ENCODE measurements around the gene ACOX3.
"Not testable (repeated sequence)": the region's sequence is repeated elsewhere in the genome, so short reads cannot be mapped to it uniquely, and the experiment has no call there.

The ACOX3 gene

DNA sequence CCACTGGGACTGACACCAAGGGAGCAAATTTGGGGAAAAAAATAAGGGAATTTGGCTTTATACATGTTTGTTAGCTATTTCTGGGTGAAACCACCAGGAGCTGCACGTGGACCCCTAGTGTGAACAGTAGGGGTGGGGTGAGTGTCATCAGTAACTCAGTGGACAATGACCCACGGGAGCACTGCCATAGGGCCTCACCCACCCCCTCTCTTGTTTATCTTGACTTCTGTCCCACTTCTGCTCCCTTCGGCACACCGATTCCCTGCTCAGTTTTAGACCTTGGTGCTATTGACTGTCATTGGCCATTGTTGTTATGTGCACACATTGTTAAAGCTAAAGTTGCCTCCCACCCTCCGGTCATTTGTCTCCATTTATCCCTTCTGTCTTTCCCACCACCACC lies 9.0 kb downstream of the ACOX3 start:
- DNase-seq: no peak

DNA sequence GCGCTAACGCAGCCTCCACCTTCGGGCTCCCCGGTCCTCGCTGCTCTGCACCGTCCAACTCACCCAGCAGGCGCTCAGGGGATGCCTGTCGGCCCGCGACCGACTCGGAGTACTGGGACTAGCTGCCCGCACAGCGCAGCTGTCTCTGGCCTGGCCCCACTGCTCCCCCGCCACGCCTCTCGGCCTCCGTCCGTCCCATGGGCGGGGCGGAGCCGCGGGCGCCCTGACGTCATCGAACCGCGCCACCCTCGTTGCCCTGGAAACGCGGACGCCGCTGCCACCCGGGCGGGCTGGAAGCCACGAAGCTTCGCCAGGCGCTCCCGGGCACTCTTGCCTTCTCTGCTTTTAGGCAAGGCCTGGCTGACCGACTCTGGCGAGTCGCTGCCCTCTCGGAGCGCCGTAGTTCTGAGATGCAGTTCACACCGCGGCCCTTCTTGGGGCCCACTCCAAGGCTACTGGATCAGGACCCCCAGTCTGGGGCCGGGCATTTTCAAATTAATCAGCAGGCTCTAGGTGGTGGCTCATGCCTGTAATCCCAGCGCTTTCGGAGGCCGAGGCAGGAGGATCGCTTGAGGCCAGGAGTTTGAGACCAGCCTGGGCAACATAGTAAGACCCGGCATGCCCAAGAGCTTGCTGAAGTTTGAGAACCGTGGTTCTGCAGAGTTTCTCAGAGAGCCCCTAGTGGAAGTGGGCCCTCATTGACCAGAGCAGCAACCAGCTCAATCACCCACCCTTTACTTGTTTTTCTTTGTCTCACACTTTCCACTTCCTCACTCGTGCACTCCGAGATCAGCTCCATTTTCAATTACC lies 12.0 kb downstream of the ACOX3 start:
- peak; percentile 93 for DNase-seq

DNA sequence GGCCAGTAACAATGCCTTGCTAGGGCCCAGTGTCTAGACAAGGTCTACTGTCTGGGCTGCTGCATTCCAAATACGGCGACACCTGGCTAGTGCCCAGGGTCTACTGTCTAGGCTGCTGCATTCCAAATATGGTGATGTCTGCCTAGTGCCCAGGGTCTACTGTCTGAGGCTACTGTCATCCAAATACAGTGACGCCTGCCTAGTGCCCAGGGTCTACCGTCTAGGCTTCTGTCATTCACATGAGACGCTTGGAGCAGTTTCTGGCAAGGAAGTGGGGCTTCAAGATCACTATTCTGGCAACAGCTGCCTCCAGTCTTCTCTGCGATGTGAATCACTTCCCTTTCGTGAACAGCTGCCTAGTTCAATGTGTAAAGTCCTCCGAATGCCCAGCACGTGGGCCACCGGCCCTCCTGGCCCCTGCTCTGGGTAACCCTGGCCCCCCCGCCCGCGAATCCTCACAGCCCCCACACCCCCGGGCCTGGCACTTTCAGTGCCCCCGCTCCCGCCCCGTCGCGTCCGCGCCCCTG lies 12.7 kb downstream of the ACOX3 start:
- DNase-seq: no peak

DNA sequence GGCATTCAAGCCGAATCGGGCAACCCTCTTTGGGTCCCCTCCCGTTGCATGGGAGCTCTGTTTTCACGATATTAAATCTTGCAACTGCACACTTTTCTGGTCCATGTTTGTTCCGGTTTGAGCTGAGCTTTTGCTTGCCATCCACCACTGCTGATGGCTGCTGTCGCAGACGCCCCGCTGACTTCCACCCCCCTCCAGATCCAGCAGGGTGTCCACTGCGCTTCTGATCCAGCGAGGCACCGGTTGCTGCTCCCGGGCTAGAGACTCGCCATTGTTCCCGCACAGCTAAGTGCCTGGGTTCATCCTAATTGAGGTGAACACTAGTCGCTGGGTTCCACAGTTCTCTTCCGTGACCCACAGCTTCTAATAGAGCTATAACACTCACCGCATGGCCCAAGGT lies 13.3 kb downstream of the ACOX3 start:
- DNase-seq: no peak

DNA sequence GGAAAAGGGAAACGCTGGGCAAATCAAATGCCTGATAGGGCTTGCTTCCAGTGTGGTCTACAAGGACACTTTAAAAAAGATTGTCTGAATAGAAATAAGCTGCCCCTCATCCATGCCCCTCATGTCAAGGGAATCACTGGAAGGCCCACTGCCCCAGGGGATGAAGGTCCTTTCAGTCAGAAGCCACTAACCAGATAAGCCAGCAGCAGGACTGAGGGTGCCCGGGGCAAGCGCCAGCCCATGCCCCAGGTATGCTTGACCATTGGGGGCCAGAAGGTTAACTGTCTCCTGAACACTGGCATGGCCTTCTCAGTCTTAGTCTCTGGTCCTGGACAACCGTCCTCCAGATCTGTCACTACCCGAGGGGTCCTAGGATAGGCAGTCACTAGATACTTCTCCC lies 17.7 kb downstream of the ACOX3 start:
- no peak for DNase-seq

DNA sequence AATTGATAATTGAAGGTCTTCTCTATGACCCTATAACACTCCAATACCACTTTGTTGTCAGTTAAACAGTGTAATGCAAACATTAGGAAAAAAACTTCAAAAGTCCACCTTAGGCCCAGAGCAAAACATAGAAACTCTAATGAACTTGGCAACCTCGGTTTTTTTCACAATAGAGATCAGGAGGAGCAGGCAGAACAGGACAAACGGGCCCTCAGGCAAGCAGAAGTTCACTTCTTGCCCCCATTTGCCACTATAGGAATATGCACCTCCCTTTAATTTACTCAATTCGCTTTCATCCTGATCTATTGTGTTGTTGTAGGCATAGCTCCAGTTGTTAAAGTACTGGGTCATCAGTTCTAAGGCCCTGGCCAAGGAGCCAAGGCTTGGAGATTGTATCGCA lies 18.2 kb downstream of the ACOX3 start:
- DNase-seq: no peak

DNA sequence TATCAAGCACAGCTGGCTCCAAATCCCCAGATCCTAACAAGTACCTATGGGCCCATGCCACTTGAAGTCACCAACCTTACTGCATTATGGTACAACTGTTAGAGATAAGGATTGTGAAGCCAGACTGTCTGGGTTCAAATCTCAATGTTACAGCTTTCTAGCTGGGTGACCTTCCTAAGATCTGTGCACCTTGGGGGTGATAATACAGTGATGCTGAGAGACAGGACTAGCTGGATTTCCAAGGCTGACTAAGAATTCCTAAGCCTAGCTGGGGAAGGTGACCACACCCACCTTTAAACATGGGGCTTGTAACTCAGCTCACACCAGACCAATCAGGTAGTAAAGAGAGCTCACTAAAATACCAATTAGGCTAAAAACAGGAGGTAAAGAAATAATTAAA lies 20.4 kb downstream of the ACOX3 start:
- not testable (repeated sequence) for DNase-seq

DNA sequence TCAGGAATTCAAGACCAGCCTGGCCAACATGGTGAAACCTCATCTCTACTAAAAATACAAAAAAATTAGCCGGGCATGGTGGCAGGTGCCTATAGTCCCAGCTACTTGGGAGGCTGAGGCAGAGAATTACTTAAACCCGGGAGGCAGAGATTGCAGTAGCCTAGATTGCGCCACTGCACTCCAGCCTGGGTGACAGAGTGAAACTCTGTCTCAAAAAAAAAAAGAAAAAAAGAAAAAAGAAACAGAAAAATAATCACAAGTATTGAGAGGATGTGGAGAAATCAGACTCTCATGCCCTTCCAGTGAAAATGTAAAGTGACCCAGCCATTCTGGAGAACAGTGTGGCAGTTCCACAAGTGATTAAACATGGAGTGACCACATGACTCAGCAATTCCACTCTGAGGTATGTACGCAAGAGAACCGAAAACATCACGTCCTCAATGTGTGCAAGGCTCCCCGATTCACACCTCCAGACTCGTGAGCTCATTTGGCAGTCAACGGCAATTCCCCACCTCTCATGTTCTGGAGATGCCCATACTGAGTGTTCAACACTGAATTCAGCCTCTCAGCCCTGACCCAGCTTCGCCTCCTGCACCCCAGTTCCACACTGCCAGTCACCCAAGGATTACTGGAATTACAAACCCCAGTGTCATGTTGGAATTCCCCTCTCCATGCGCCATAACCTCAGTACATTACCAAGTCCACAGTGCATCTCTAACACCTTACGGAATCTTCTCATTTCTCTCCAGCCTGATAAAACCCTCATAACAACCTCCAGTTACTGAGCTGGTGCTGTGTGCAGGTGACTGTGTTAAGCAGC lies 21.1 kb downstream of the ACOX3 start:
- DNase-seq: no peak

DNA sequence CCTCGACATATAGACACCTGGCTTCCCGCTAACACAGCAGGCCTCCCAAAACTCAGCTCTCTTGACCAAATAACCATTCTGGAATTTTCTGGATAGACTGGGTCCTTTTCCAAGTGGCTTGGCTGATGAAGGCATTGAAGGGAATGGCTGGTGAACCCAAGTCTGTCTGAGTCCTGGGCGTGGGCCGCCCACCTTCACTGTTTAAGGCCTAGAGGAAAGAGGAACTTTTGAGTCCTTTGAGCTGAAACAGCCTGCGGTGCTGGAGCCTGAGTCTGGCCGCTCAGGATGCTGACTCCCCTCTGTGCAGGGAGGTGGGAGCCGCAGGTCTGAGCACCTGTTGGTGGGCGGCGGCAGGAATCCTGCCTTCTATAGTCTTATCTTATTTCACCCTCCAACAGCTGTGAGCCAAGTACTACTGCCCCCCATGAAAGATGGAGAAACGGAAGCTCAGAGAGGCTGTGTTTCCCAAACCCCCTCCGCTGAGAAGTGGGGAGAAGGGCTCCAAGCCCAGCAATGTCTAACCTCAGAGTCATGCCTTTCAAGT lies 23.4 kb downstream of the ACOX3 start:
- no peak for DNase-seq

DNA sequence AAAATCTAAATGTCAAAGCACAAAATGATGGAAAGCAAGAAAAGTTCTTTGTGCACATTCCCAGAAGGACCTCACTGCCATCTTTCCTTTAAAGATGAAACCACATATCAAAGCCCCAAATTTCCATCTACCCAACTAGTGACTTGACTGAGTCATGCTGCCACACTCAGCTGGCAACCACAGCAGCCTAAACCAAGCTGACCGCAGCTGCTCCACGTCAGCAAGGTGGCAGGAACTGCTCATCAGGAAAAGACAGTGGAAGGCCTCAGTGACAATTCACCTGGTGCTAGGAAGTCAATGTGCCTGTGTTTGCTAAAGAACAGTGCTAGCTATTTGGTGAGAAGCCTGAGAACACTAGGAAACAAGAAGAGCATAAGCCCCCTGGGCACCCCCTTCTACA lies 26.1 kb downstream of the ACOX3 start:
- DNase-seq: peak; percentile 45

DNA sequence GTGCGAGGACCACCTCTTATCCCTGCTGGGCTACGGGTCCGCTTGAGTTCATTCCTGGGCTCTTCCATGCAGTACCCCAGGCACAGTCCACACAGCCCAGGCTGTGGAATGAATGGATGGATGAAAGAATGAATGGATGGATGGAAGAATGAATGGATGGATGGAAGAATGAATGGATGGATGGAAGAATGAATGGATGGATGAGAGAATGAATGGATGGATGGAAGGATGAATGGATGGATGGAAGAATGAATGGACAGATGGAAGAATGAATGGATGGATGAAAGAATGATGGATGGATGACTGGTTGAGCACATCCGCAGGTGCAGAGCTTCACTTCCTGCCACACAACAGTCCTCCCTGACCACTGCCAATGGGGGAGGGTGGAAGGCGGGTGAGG lies 28.2 kb downstream of the ACOX3 start:
- DNase-seq: no peak

DNA sequence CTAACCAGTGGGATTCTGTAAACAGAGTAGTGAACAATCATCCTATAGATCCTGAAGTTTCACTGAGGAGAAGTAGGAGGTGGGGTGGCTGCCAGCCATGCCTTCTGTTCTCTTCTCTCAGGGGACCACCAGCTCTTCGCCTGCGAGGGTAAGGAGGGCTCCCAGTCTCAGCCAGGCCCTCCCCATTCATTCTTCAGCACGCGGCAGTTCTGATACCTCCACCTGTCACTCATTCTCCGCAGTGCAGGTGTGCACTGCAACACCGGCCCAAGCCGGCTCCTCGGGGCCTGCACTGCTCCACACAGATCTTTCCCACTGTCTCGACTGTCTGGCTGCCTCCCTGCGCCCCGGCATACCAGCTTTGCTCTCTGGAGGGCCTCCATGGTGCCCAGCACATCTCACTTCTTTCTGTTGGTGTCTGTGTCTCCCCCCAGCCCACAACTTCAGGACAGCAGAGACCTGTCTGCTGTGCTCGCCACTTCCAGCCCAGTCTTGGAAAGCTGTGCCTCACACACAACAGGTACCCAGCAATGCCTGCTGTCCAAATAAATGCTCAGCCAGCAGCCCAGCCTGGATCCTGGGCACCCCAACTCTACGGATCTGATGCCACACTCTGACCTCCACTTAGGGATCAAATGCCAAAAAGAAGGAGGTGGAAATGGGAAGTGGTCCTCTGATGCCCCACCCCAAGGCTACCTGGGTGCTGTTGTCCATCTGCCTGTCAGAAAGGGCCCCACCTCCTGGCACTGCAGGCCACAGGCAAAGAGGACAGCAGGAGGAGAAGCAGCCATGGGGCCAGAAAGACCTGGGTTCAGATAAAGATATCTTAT lies 29.0 kb downstream of the ACOX3 start:
- DNase-seq: no peak

DNA sequence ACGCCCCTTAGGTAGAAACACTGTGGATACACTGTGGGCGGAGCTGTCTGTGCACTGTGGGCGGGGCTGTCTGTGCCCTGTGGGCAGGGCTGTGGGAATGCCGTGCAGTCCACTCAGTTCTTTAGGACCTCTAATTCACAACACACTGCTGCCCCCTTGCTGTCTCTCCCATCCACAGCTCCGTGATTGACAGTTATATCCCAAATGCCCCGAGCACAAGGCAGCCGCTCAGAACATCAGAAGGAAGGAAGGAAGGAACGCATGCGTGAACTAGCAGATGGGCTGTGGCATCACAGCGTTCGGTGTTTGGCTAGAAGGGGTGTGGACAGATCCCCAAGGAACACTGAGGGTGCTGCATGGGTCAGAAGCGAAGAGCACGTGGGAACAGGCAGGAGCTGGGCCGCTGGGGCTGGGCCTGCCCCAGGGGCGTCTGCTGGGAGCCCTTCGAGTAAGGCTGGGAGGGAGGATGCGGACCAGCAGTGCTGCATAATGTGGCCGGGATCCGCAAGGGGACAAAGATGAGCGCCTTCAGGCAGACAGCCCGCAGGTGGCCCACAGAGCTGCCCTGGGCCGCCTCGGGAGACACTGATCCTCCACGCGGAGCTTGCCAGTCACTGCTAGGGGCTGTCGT lies 29.8 kb downstream of the ACOX3 start:
- no peak for DNase-seq

DNA sequence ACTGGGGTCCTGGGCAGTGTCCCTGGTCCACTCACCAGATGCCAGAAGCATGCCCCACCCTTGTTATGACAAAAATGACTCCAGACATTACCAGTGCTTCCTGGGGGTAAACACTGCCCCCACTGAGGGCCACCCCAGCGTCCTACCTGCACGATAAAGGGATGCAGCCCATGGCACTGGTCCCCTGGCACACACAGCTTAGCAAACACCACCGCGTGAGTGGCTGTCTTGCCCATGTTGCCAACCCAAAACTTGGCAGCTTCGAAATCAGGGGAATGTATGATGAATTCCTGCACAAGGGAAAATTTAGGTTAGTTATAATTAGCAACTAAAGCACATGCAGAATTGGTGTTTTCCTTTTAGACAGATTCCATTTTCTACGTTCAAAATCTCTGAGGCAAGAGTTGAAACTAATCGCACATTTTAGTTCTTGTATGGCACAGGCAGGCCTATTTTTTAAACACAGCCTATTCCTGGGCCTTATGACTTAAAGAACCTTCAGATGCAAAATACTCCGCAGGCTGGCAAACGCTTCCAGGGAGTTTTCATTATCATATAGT lies 30.4 kb downstream of the ACOX3 start:
- no peak for DNase-seq

DNA sequence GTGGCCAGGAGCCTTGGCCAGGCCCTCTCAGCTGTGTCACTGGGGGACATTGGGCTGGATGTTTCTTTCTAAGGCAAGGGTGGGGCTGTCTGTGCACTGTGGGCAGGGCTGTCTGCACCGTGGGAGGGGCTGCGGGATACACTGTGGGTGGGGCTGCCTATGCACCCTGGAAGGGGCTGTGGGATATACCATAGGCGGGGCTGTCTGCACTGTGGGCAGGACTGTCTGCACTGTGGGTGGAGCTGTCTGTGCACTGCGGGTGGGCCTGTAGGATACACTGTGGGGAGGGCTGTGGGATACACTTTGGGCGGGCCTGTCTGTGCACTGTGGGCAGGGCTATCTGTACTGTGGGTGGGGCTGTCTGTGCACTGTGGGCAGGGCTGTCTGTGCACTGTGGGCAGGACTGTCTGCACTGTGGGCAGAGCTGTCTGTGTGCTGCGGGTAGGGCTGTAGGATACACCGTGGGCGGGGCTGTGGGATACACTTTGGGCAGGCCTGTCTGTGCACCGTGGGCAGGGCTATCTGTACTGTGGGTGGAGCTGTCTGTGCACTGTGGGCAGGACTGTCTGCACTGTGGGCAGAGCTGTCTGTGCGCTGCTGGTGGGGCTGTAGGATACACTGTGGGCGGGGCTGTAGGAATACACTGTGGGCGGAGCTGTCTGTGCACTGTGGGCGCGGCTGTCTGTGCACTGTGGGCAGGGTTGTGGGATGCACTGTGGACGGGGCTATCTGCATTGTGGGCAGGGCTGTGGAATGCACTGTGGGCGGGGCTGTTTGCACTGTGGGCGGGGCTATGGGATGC lies 31.1 kb downstream of the ACOX3 start:
- peak; percentile 89 for DNase-seq

DNA sequence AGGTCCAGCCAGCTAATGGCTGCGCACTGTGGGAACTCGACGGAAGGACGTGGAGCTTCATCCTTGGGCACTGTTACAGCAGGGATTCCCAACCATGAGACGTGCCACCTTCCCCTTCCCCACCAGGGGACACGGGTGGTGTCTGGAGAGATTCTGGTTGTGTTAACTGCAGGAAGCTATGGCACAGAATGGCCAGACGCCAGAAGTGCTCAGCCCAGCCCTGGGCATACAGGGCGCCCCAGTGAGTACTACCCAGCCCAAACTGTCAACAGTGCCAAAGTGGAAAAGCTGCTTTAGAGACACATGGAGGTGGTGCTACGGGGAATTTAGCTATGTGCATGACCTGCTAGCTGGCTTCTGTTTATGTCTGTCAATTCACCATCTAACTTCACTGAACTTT lies 32.8 kb downstream of the ACOX3 start:
- no peak for DNase-seq

DNA sequence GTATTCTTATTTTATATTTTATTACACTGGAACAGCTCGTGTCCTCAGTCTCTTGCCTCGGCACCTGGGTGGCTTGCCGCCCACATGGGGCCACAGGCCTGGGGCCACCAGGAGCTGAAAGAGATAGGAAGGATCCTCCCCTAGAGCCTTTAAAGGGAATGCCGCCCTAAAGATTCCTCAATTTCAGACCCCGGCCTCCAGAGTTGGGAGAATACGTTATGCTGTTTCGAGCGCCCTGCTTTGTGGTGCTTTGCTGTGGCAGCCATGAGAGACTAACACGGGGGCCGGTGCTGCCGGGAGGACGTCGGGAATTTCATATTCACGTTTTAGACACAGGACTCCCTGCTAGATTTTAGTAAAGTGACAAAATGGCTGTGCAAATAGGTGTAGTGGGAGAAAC lies 33.2 kb downstream of the ACOX3 start:
- DNase-seq: no peak

DNA sequence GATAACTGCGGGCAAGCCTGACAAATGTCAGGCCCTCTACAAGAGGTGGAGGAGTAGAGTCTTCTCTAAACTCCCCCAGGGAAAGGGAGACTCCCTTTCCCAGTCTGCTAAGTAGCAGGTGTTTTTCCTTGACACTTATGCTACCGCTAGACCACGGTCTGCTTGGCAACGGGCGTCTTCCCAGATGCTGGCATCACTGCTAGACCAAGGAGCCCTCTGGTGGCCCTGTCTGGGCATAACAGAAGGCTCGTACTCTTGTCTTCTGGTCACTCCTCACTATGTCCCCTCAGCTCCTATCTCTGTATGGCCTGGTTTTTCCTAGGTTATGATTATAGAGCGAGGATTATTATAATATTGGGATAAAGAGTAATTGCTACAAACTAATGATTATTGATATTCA lies 33.6 kb downstream of the ACOX3 start:
- DNase-seq: not testable (repeated sequence)

DNA sequence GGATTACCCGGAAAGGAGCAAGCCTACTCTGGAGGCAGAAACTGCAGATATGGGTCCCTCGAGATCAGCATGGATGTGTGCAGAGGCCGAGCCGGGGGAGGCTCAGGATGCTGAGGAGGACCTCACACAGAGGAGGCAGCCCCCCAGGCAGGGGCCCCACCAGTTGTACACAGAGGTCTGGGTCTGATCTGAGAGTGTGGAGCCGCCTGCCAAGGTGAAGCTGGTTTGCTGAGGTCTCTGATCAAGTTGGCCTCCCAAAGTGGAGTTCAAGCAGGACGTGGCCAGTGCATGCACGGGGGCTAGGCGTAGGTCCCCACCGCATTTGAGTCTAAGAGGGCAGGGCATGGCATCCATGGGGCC lies 35.0 kb downstream of the ACOX3 start:
- no peak for DNase-seq

DNA sequence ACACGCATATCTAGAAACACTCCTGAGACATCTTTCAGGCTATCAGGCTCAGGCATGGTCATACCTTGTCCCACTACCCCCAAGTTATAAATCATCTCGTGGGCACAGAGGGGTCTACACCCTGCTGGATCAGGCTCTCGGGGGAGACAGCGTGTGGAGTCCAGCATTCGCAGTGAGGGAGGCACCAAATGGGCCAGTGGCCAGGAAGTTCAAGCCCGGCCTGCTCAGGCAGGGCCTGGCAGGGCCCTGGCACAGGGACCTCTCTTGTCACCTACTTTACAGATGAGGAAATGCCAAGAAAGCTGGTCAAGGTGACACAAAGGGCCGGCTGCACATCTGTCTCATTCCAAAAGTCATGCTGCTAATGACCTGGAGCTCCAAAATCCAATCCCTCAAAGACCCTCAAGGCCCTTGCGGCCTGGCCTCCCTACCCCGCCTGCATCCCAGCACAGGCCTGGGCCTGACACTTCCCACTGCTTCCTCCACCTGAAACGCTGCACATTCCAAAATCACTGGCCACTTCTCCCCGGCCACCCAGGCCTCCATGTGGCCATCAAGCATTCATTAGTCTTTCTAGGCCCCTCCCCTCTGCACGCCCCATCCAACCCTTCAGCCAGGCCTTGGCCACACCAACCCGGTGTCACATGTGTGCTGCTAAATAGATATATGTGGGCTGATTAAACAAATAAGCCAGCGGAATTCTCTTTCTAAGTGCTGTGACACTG lies 35.6 kb downstream of the ACOX3 start:
- no peak for DNase-seq

DNA sequence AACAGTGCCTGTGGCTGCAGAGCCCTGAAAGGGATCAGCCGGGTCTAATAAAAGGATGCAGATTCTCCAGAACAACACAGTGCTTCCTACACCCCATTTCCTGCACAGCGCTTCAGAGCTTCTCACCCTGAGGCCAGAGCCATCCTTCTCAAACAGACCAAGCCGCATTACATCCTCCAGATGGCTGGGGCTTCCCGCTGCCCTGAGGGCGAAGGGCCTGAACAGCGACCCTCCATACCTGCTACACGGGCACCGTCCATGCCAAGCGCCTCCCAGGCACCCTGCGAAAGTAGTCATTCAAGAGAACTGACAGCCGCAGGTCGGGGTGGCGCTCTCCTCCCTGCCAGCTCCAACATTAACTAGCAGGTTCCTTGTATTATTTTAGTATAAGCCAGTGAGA lies 36.5 kb downstream of the ACOX3 start:
- DNase-seq: no peak

Data from CD4-positive, alpha-beta T cell treated with Interleukin-17A for 1 hour (primary cell).